HG03159 (cell line): Measurements from ENCODE around the gene C6orf163.
A peak's percentile ranks its signal among the peaks of the same experiment; 100 is the strongest.

Experiments used
- ATAC-seq: cut with Tn5 transposase; IDR thresholded peaks from one replicate; pipeline ENCODE4 v1.9.1; 2021; ENCODE audit warnings: mild to moderate bottlenecking, moderate library complexity; ENCODE audit not compliant: unreplicated experiment

Gene C6orf163

GRCh38 chr6:87356181-87356580 lies 11.6 kb downstream of the C6orf163 start:
- no peak for ATAC-seq

- ATAC-seq = no peak
These were observed 13.0 kb downstream of the C6orf163 start for GRCh38 chr6:87357479-87358196.

GRCh38 chr6:87364602-87365252 lies 20.1 kb downstream of the C6orf163 start:
- no peak for ATAC-seq

GRCh38 chr6:87366072-87366827 lies 21.6 kb downstream of the C6orf163 start:
- ATAC-seq = no peak

GRCh38 chr6:87366899-87367298 lies 22.3 kb downstream of the C6orf163 start:
- ATAC-seq = no peak

- no peak for ATAC-seq
These were observed 28.8 kb downstream of the C6orf163 start for GRCh38 chr6:87373377-87373776.

GRCh38 chr6:87375315-87375714 lies 30.7 kb downstream of the C6orf163 start:
- ATAC-seq = no peak

GRCh38 chr6:87376643-87377042 lies 32.0 kb downstream of the C6orf163 start:
- no peak for ATAC-seq

- no peak for ATAC-seq
These were observed 34.3 kb downstream of the C6orf163 start for GRCh38 chr6:87378947-87379346.

- no peak for ATAC-seq
These were observed 38.2 kb downstream of the C6orf163 start for GRCh38 chr6:87382861-87383260.

GRCh38 chr6:87384038-87384437 lies 39.4 kb downstream of the C6orf163 start:
- no peak for ATAC-seq

GRCh38 chr6:87384449-87384848 lies 39.8 kb downstream of the C6orf163 start:
- ATAC-seq = no peak

- ATAC-seq = peak; percentile 47
These were observed 46.7 kb downstream of the C6orf163 start for GRCh38 chr6:87391334-87391733.

- ATAC-seq = peak; percentile 86
These were observed 48.5 kb downstream of the C6orf163 start for GRCh38 chr6:87393026-87393622.

GRCh38 chr6:87395431-87395830 lies 50.8 kb downstream of the C6orf163 start:
- no peak for ATAC-seq

- peak; percentile 50 for ATAC-seq
These were observed 52.2 kb downstream of the C6orf163 start for GRCh38 chr6:87396595-87397392.

- ATAC-seq = no peak
These were observed 53.0 kb downstream of the C6orf163 start for GRCh38 chr6:87397656-87398055.

- ATAC-seq = no peak
These were observed 57.2 kb downstream of the C6orf163 start for GRCh38 chr6:87401832-87402231.

GRCh38 chr6:87407561-87407900 lies 62.9 kb downstream of the C6orf163 start:
- ATAC-seq = peak; percentile 7

- peak; percentile 89 for ATAC-seq
These were observed 63.5 kb downstream of the C6orf163 start, which contains the start of gene CFAP206 for GRCh38 chr6:87407901-87408720. Gene CFAP206, plus strand, starts transcription at chr6:87407972. Its CDS starts 1,868 bp downstream, at chr6:87409840.
